GM21619 (cell line): ENCODE results near the gene ARHGAP35.
"Not testable (repeated sequence)": the region's sequence is repeated elsewhere in the genome, so short reads cannot be mapped to it uniquely, and the experiment has no call there.

ENCODE experiments used
- ATAC-seq: cut with Tn5 transposase; IDR thresholded peaks from one replicate; pipeline ENCODE4 v1.9.1; 2021; ENCODE audit not compliant: unreplicated experiment

ARHGAP35 gene

DNA sequence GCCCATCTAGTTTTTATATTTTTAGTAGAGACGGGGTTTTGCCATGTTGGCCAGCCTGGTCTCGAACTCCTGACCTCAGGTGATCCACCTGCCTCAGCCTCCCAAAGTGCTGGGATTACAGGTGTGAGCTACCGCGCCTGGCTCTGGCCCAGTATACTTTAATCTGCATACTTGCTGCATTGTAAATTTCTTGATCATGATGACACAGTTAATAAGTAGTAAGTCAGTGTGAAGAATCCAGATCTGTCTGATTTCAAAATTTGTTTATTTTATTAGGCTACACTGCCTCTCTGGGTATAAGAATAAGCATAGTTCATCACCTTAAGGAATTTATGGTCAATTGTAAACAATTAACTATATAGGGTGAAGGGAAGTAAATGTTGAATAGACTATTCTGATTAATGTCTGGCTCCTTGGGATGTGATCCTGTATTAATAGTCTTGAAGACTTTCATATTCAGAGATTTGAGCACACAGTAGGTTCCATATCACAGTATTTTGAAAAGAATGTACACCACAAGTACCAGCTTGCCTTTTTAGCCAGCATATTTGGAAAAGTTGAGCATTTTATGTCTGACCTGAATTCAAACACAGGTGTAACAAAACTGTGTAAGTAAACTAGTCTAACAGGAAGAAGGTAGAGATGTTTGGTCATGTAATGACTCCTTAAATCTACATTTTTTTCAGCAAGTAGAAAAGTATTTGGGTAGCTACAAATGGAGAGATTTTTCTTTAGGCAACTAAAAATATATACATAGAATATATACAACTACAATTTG, 7.4 kb downstream of the ARHGAP35 start:
- ATAC-seq = no peak

DNA sequence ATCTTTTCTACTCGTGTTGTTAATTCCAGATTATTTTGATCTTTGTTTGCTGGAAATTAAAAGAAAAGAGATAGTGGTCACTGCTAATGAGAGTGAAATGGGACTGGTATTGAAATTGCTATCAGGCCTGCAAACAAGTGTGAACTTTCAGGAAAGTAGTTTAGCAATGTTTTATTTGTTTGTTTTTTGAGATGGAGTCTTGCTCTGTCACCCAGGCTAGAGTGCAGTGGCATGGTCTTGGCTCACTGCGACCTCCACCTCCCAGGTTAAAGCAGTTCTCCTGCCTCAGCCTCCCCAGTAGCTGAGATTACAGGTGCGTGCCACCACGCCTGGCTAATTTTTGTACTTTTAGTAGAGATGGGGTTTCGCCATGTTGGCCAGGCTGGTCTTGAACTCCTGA, 10.4 kb downstream of the ARHGAP35 start:
- not testable (repeated sequence) for ATAC-seq

DNA sequence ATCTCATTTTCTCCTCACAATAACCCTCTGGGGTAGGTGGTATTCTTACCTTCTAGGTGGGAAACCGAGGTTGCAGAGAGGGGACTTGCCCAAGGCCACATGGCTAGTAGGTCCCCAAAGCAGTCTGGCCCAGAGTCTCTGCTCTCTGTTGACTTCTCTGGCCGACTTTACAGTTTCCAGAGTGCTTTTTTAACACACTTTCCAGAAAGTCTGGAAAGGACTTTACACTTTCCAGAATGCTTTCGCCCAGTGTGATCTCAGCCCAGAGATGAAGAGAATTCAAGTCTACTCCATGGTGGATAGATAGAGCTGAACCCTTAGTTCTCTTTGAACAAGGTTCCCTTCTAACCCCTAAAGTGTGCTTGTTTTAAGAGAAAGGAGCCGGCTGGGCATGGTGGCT, 12.2 kb downstream of the ARHGAP35 start:
- ATAC-seq = no peak

DNA sequence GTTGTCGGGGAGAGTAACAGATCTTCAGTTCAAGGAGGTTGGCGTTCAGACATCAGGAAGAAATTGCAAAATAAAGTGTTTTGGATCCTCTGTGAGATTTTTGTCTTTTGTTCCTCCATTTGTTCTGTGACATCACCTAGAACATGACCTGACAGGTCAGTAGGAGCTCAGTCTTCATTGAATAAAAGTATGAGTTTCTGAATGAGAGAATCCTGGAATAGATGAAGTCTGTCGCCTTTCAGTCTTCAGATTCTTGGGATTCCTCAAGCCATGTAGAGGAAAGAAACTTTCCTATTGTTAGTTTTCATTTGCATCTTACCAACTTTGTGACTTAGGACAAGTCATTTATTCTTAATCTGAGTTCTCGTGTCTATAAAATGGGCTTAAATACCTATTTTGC, 14.4 kb downstream of the ARHGAP35 start:
- ATAC-seq = no peak

DNA sequence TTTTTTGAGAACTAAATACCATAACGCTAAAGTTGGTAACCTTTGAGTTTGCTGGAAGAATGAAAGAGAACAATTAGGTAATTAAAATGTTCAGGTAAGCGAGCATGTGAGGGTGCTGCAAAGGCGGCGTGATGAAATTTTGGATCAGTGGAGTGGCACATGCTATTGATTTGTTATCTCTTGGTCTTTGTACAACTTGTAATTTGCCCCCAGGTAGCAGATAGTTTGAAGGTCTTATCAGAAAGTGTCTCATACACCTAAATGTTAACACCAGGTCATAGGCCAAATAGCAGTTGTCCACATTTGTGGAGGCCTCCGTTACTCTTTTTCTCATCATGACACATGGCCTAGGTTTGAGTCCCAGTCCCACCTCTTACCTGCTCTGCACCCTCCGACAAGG, 14.9 kb downstream of the ARHGAP35 start:
- ATAC-seq = no peak

DNA sequence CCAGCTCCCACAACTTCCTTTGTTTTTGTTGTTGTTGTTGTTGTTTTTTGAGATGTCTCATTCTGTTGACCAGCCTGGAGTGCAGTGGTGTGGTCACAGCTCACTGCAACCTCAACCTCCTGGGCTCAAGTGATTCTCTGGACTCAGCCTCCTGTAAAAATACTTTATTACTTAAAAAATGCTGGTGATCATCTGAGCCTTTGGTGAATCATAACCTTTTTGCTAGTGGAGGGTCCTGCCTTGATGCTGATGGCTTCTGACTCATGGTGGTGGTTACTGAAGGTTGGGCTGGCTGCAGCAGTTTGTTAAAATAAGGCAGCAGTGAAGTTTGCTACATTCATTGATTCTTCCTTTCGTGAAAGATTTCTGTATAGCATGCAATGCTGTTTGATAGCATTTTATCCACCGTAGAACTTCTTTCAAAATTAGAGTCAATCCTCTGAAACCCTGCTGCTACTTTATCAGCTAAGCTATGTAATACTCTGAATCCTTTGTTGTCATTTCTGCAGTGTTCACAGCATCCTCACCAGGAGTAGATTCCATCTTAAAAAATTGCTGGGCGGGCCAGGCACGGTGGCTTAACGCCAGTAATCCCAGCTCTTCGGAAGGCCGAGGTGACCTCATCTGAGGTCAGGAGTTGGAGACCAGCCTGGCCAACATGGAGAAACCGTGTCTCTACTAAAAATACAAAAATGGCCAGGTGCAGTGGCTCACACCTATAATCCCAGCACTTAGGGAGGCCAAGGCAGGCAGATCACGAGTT, 18.0 kb downstream of the ARHGAP35 start:
- no peak for ATAC-seq

DNA sequence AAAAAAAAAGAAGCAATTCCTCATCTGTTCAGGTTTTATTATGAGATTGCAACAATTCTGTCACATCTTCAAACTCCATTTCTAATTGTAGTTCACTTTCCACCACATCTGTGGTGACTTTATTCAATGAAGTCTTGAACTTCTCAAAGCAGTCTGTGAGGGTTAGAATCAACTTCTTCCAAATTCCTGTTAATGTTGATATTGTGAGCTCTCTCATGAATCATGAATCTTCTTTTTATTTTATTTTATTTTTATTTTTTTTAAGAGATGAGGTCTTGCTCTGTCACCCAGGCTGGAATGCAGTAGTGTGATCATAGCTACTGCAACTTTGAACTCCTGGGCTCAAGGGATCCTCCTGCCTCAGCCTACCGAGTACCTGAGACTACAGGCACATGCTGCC, 19.6 kb downstream of the ARHGAP35 start:
- ATAC-seq = no peak

DNA sequence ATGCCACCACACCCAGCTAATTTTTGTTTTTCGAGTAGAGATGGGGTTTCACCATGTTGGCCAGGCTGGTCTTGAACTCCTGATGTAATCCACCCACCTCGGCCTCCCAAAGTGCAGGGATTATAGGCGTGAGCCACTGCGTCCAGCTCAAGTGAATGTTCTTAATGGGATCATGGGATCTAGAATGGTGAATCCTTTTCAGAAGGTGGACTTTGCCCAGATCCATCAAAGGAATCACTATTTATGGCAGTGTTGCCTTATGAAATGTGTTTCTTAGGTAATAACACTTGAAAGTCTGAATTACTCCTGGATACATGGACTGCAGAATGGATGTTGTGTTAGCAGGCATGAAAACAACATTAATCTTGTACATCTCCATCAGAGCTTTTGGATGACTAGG, 20.3 kb downstream of the ARHGAP35 start:
- ATAC-seq = no peak

DNA sequence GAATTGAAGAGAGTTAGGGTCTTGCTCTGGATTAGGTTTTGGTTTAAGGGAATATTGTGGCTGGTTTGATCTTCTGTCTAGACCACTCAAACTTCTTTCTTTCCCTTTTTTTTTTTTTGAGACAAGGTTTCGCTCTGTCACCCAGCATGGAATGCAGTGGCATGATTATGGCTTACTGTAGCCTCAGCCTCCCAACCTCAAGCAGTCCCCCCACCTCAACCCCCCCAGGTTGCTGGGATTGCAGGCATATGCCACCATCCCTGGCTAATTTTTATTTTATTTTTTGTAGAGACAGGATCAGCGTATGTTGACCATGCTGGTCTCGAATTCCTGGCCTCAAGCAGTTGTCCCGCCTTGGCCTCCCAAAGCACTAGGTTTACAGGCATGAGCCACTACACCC, 21.2 kb downstream of the ARHGAP35 start:
- ATAC-seq = no peak

DNA sequence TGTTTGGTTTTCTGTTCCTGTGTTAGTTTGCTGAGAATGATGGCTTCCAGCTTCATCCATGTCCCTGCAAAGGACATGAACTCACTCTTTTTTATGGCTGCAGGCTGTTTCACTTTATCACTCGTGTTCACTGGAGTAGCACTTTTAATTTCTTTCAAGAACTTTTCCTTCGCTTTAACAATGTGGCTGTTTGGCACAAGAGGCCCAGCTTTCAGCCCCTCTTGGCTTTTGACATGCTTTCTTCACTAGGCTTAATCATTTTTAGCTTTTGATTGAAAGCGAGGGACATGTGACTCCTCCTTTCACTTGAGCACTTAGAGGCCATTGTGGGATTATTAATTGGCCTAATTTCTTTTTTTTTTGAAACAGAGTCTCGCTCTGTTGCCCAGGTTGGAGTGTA, 22.0 kb downstream of the ARHGAP35 start:
- not testable (repeated sequence) for ATAC-seq

DNA sequence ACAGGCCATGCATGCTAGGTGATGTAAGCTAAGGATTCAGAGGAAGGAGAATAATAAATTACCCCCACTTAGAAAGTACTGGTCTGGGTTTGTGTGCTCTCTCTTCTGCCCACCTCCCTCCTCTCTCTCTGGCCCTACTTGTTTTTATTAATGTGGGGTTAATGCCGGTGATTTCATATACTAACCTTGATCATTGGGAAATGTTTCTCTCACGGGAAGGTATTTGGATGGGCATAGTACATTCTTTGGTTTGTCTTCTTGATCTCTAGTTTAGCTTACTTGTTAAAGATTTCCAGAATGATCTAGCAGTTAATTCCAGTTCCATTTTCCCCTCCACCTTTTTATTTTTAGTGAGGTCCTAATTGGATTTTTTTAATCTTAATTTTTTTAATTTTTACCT, 24.6 kb downstream of the ARHGAP35 start:
- no peak for ATAC-seq

DNA sequence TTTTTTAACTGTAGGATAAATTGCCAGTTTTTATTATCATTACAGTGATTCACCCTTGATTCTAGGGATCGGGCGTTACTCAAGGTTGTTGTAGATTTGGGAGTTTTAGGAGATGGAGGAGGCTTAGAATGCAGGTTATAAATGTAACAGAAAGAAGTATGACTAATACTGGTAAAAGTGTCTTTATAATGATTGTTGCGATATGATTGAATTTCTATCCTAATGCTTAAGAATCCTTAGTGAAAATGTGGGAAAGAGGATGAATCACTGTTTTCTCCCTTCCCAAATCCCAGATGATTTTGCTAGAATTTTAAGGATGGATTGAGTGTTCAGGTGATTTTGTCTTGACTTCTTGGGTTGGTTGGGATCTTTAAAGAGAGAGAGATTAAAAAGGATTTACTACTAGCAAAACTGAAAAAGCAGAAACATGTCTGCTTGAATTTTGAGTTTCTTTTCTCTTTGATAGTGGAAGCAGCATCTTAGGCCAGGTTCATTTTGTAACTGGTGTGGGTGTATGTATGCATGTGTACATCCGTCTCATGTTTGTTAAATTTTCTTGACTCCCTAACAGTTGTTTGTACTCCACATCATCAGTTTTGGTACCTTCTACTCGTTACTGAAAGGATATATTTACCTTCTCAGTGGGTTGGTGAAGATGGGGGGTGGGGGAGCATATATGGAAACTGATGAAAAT, 25.9 kb downstream of the ARHGAP35 start:
- ATAC-seq = no peak

DNA sequence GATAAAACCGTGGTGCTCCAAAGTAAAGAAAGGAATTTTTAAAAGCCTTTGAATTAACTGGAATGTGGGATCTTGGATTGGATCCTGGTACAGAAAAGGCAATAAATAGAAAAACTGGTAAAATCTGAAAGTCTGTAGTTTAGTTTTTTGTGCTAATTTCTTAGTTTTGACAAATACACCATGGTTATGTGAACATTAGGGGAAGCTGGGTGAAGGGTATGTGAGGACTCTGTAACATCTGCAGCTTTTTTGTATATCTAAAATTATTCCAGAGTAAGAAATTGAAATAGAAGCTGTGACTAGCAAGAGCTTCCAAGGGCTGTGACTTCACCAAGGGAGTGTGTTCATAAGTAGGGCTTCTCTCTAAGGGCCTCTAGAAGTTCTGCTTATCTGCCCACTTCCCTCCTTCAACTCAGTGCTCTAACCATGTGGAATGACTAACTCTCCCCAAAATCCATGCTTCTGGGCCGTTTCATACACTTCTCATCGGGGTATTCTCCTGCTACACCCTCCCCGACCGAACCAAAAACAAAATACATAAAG, 26.5 kb downstream of the ARHGAP35 start:
- no peak for ATAC-seq

DNA sequence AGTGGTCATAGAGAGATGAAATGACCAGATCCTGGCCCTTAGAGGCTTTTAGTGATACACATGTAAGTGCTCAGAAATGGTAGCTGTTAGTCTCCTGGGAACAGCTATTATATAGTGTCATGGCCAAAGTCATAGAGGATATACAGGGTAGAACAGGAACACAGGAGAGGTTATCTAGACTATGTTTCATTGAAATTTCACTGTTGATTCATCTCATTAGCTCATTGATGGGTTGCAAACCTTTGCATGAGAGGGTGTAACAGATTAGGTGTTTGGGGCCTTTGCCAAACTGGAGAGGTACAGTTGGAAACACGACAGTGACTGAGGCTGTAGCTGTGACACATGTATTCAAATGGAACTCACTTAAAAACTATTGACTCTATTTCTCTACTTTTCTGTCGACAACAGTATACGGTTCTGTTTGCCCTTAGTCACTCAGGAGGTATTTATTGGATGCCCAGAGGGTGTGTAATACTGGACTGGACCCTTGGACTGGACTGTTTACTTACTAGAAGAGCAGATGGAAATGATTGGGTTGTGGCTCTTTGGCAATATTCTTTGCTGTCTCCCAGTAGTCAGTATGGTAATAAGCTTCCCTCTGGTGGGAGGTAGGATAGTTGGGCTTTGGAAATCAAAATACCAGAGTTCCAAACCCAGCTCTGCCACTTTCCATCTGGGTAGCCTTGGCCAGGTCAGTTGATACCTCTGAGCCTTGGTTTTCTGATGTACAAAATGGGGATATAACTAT, 29.8 kb downstream of the ARHGAP35 start:
- ATAC-seq = no peak

DNA sequence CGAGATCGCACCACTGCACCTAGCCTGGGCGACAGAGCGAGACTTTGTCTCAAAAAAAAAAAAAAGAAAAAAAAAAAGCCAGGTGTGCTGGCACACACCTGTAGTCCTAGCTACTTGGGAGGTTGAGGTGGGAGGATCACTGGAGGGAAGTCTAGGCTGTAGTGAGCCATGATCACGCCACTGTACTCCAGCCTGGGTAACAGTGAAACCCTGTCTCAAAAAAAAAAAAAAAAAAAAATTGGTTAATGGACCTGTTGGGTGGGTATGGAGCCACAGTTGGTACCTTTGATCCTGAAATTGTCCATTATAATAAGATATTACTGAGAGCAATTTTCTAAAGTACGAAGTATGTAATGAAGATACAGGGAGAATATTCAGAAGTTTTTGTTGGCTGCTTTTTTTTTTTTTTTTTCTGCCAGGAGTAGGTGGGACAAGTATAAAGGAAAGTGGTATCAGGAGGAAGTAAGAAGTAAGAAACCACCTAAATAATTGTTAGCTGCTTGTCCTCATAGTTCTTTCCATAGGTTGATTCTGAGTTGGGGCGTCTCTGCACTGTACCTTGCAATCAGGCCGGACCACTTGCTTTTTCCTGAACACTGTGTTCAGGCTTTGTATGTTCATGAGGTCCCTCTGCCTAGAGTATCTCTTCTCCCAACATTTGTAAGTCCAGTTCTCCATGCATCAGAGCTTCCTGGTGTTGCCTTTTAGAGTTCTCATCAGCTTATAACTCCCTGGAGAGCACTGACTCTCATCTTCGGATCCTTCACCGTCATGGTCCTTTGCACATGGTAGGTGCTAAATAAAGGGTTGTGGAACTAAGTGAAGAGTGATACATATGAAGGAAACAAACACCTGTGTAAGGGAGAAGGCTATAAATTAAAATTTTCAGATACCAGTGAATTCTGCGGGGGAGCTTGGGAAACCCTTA, 31.7 kb downstream of the ARHGAP35 start:
- no peak for ATAC-seq

DNA sequence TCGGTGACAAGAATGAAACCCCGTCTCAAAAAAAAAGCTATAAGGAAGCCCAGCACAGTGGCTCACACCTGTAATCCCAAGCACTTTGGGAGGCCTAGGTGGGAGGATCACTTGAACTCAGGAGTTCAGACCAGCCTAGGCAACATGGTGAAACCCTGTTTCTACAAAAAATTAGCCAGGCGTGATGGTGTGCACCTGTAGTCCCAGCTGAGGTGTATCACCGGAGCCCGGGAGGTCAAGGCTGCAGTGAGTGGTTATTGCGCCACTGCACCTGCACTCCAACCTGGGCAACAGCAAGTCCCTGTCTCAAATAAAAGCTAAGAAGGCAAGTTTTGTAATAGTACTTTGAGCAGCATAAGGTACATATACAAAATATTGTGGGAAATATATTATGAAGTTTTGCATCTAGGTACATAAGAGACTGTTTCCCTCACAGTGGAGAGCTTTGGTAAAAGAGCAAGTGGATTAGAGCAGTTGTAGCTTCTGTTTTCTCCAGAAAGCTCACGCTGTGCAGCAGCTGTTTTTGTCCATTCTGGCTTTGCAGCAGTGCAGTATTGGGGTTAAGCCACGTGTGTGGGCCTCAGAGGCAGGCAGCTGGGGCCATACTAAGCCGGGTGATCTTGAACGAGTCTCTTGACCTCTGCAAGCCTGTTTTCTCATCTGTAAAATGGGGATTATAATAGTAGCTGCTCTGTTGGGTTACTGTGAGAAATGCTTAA, 35.4 kb downstream of the ARHGAP35 start:
- no peak for ATAC-seq

DNA sequence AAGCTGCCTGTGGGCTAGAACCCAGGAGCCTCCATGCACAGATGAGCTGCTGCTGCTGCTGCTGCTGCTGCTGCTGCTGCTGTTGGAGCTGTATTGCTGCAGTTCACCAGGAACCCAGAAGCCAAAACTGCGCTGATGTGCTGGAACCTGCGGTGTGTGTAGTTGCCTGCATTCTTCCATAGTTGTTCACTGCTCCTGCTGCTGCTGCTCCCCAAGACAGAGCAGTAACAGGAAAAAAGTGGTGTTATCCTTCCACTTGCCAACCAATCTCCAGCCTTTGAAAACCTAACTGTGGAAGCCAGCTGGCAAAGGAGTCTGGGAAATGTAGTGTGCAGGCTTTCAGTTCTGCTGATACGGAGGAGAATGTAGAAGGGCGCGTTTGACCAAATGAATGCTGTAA, 37.9 kb downstream of the ARHGAP35 start:
- no peak for ATAC-seq

DNA sequence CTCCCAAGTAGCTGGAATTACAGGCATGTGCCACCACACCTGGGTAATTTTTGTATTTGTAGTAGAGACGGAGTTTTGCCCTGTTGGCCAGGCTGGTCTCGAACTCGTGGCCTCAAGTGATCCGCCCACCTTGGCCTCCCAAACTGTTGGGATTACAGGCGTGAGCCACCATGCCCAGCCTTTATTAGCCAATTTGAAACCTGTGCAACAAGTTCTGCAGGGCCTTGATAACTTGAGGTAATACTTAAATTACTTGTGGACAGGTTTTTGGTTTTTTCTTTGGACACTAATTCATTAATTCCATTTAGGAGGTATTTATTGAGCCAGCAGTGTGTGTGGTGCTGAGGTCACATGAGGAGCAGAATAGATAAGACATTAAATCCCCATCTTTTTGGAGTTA, 39.5 kb downstream of the ARHGAP35 start:
- ATAC-seq = no peak

DNA sequence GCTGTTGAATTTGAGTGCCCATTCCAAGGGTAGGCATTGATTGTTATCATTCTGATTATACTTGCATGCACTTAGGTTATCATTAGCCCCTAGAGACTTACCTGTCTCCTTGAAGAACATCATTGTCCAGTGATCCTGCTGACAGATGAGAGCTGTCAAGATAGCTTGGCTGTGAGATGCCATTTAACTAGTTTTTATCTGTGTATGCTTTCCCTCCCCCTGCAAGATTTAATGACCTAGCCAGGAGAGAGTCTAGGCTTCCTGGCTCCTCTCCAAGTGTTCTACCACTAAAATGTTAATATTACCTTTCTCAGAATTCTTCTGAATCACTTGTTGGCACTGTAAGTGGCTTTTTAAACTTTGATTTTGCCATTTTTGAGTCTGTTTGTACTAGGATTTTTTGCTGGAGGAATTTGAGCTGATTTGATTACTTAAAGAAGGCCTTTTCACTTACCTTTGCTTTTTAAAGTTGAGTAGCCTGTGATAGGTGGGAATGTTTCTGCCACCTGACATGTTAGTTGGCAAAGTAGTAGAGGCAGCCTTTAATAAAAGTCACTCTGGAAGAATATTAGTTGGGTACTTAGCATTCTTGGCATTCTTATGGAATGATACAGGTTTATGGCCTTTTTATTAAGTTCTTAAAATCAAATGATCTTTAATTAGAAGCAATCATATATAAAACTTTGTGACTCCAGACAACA, 41.1 kb downstream of the ARHGAP35 start:
- ATAC-seq = no peak
